H1 (cell line): ENCODE data around the gene ADCK2. TPM values are rescaled to one million over a fixed set of nuclear protein-coding genes. Genes with fewer than 3 reads are reported as not detected.

Source experiments
- CTCF ChIA-PET: fragments of 300-600 bp; sonication (Branson Sonifier 250); formaldehyde crosslinking; loops from one replicate; lab custom pipeline; 2021; ENCODE audit not compliant: partially characterized antibody; lab: Charles Lee
- POLR2A ChIA-PET: fragments of 300-600 bp; sonication (Branson Sonifier 250); formaldehyde crosslinking; loops from one replicate; lab custom pipeline; 2021; ENCODE audit warnings: inconsistent platforms; ENCODE audit not compliant: partially characterized antibody; lab: Charles Lee
- DNase-seq, 2 experiments: peaks; one replicate each; pipeline versions ENCODE4 v3.0.0 to v3.0.0-alpha.2; 2010 to 2022; ENCODE audit warnings: low spot score in 2 of 2, low read depth in 1 of 2, mixed read lengths in 1 of 2
- FAIRE-seq: peaks from 2 replicates; lab custom pipeline; 2011; peaks lifted over from hg19 to GRCh38; lab: Jason Lieb, UNC
- H2AFZ ChIP-seq: 2 replicates; pipeline ENCODE4 v1.8.1; 2012; ENCODE audit warnings: low read length, inconsistent platforms
- H2AK5ac ChIP-seq: 2 replicates; pipeline ENCODE4 v1.6.1; 2013; ENCODE audit warnings: low read depth, low read length
- H2BK120ac ChIP-seq: replicated peaks from 2 replicates; pipeline ENCODE3; 2013; ENCODE audit warnings: low read depth, low read length, inconsistent platforms
- H2BK12ac ChIP-seq: 2 replicates; pipeline ENCODE4 v1.6.1; 2013; ENCODE audit warnings: low read depth, low read length
- H2BK15ac ChIP-seq: 2 replicates; pipeline ENCODE4 v1.6.1; 2013; ENCODE audit warnings: low read length
- H2BK20ac ChIP-seq: 2 replicates; pipeline ENCODE4 v1.6.1; 2013; ENCODE audit warnings: low read length
- H2BK5ac ChIP-seq: 2 replicates; pipeline ENCODE4 v1.6.1; 2013; ENCODE audit warnings: low read depth, low read length
- H3K14ac ChIP-seq: 2 replicates; pipeline ENCODE4 v1.6.1; 2013; ENCODE audit warnings: inconsistent platforms; ENCODE audit not compliant: insufficient read length
- H3K18ac ChIP-seq: 2 replicates; pipeline ENCODE4 v1.6.1; 2013; ENCODE audit warnings: low read length; ENCODE audit errors: extremely low read depth
- H3K23ac ChIP-seq: 2 replicates; pipeline ENCODE4 v1.6.1; 2013; ENCODE audit warnings: inconsistent platforms; ENCODE audit not compliant: insufficient read length
- H3K23me2 ChIP-seq: 2 replicates; pipeline ENCODE4 v1.6.1; 2013; ENCODE audit warnings: low read depth, low read length
- H3K27ac ChIP-seq: 2 replicates; pipeline ENCODE4 v1.6.1; 2011; ENCODE audit warnings: low read depth, low read length, inconsistent platforms
- H3K27me3 ChIP-seq, 4 experiments: replicated peaks in 1 of 4; 1 replicate in 1 of 4; 2 replicates in 3 of 4; pipeline versions ENCODE4 v1.6.1 to v1.8.1; 2011 to 2013; ENCODE audit warnings: low read length in 3 of 4, mild to moderate bottlenecking in 3 of 4, inconsistent platforms in 2 of 4, mixed read lengths in 2 of 4, moderate library complexity in 1 of 4; ENCODE audit not compliant: control insufficient read depth in 3 of 4, insufficient read depth in 3 of 4; ENCODE audit errors: extremely low read depth in 1 of 4
- H3K36me3 ChIP-seq, 4 experiments: 2 replicates each; pipeline versions ENCODE4 v1.6.1 to v1.8.1; 2011 to 2013; ENCODE audit warnings: mild to moderate bottlenecking in 4 of 4, low read length in 3 of 4, moderate library complexity in 2 of 4, control low read depth in 1 of 4, inconsistent platforms in 1 of 4; ENCODE audit not compliant: insufficient read depth in 4 of 4, control insufficient read depth in 2 of 4
- H3K4ac ChIP-seq: replicated peaks from 2 replicates; pipeline ENCODE3; 2013; ENCODE audit warnings: low read length, low read depth, mixed read lengths, inconsistent platforms; ENCODE audit not compliant: insufficient read length
- H3K4me1 ChIP-seq, 4 experiments: replicated peaks in 1 of 4; 1 replicate in 1 of 4; 2 replicates in 3 of 4; pipeline versions ENCODE4 v1.6.1 to v1.8.1; 2011 to 2013; ENCODE audit warnings: low read length in 3 of 4, inconsistent platforms in 2 of 4, mixed read lengths in 1 of 4; ENCODE audit not compliant: insufficient read depth in 4 of 4, control insufficient read depth in 3 of 4
- H3K4me2 ChIP-seq, 2 experiments: 2 replicates each; pipeline versions ENCODE4 v1.6.1 to v1.8.1; 2011 to 2013; ENCODE audit warnings: low read depth in 2 of 2, low read length in 2 of 2, control low read depth in 1 of 2, inconsistent platforms in 1 of 2, mild to moderate bottlenecking in 1 of 2; ENCODE audit not compliant: insufficient read depth in 1 of 2
- H3K4me3 ChIP-seq, 4 experiments: fragments of 200-600, 300-600 bp in 1 of 4; sonication (generic), shearing (Covaris generic), sonication (Bioruptor Twin) in 1 of 4; 2 replicates each; pipeline versions ENCODE4 v1.5.1 to v1.8.1; 2011 to 2016; ENCODE audit warnings: low read length in 4 of 4, low read depth in 3 of 4, control low read depth in 2 of 4, inconsistent platforms in 2 of 4, mild to moderate bottlenecking in 2 of 4, mixed read lengths in 1 of 4, moderate library complexity in 1 of 4; ENCODE audit not compliant: insufficient read depth in 2 of 4; ENCODE audit errors: extremely low read depth in 1 of 4
- H3K56ac ChIP-seq: replicated peaks from 2 replicates; pipeline ENCODE3; 2013; ENCODE audit warnings: low read depth, mild to moderate bottlenecking, mixed read lengths, low read length, inconsistent platforms; ENCODE audit not compliant: insufficient read length
- H3K79me1 ChIP-seq: 2 replicates; pipeline ENCODE4 v1.6.1; 2013; ENCODE audit warnings: low read depth, low read length, control low read depth
- H3K79me2 ChIP-seq, 2 experiments: 2 replicates each; pipeline versions ENCODE4 v1.6.1 to v1.8.1; 2012 to 2013; ENCODE audit warnings: low read length in 2 of 2, mild to moderate bottlenecking in 2 of 2, inconsistent platforms in 1 of 2; ENCODE audit not compliant: insufficient read depth in 2 of 2, control insufficient read depth in 1 of 2
- H3K9ac ChIP-seq, 4 experiments: replicated peaks in 1 of 4; 1 replicate in 1 of 4; 2 replicates in 3 of 4; pipeline versions ENCODE4 v1.6.1 to v1.8.1; 2011 to 2013; ENCODE audit warnings: low read depth in 3 of 4, low read length in 3 of 4, control low read depth in 2 of 4, mild to moderate bottlenecking in 2 of 4, moderate library complexity in 2 of 4, inconsistent platforms in 1 of 4; ENCODE audit errors: extremely low read depth in 1 of 4
- H3K9me3 ChIP-seq, 2 experiments: 2 replicates each; pipeline versions ENCODE4 v1.6.1 to v1.8.1; 2012 to 2013; ENCODE audit warnings: mild to moderate bottlenecking in 2 of 2, moderate library complexity in 2 of 2, control low read depth in 1 of 2, inconsistent platforms in 1 of 2, low read depth in 1 of 2, low read length in 1 of 2, mixed read lengths in 1 of 2; ENCODE audit not compliant: insufficient read depth in 2 of 2
- H4K20me1 ChIP-seq, 2 experiments: replicated peaks in 1 of 2; 2 replicates each; pipeline versions ENCODE3 to v1.8.1; 2011 to 2013; ENCODE audit warnings: inconsistent platforms in 2 of 2, low read length in 2 of 2, mild to moderate bottlenecking in 1 of 2; ENCODE audit not compliant: insufficient read depth in 2 of 2, control insufficient read depth in 1 of 2
- H4K5ac ChIP-seq: 2 replicates; pipeline ENCODE4 v1.6.1; 2013; ENCODE audit warnings: low read length, low read depth, mixed read lengths, inconsistent platforms; ENCODE audit not compliant: insufficient read length
- H4K8ac ChIP-seq: 2 replicates; pipeline ENCODE4 v1.8.0; 2013; ENCODE audit warnings: mild to moderate bottlenecking, moderate library complexity, low read length, inconsistent platforms; ENCODE audit not compliant: insufficient read depth; ENCODE audit errors: extremely low read depth
- H4K91ac ChIP-seq: replicated peaks from 2 replicates; pipeline ENCODE3; 2013; ENCODE audit warnings: low read length, mixed read lengths, inconsistent platforms; ENCODE audit not compliant: insufficient read length
- ASH2L ChIP-seq: fragments of 200-600, 300-600 bp; sonication (generic); IDR thresholded peaks from one replicate; pipeline ENCODE4 v1.7.1; 2017; ENCODE audit warnings: low read length
- BCL11A ChIP-seq, 2 experiments: IDR thresholded peaks; one replicate each; pipeline ENCODE4 v1.6.1; 2011; ENCODE audit warnings: low read depth in 2 of 2, low read length in 2 of 2, mild to moderate bottlenecking in 2 of 2
- BRCA1 ChIP-seq: IDR thresholded peaks from 2 replicates; pipeline ENCODE4 v1.6.1; 2012; ENCODE audit warnings: low read depth, low read length, improper control_type of control experiment
- EGR1 ChIP-seq: IDR thresholded peaks from 2 replicates; pipeline ENCODE4 v1.6.1; 2011; ENCODE audit warnings: low read depth, low read length, borderline replicate concordance
- EP300 ChIP-seq, 2 experiments: IDR thresholded peaks; 1 replicate in 1 of 2; 2 replicates in 1 of 2; pipeline ENCODE4 v1.6.1; 2011 to 2012; ENCODE audit warnings: low read depth in 2 of 2, low read length in 2 of 2, mild to moderate bottlenecking in 2 of 2, borderline replicate concordance in 1 of 2, inconsistent platforms in 1 of 2, moderate library complexity in 1 of 2
- GTF2F1 ChIP-seq: IDR thresholded peaks from 2 replicates; pipeline ENCODE4 v1.6.1; 2012; ENCODE audit warnings: low read depth, low read length, improper control_type of control experiment, borderline replicate concordance
- HDAC2 ChIP-seq, 2 experiments: fragments of 300-600 bp in 1 of 2; sonication (generic) in 1 of 2; IDR thresholded peaks; 2 replicates each; pipeline ENCODE4 v1.6.1; 2011 to 2012; ENCODE audit warnings: low read depth in 2 of 2, low read length in 2 of 2, mild to moderate bottlenecking in 2 of 2, moderate library complexity in 2 of 2, borderline replicate concordance in 1 of 2, inconsistent platforms in 1 of 2
- JUND ChIP-seq: IDR thresholded peaks from 2 replicates; pipeline ENCODE4 v1.6.1; 2011; ENCODE audit warnings: mild to moderate bottlenecking, improper control_type of control experiment, low read length
- NRF1 ChIP-seq: IDR thresholded peaks from 2 replicates; pipeline ENCODE4 v1.6.1; 2011; ENCODE audit warnings: mild to moderate bottlenecking, low read depth, low read length, improper control_type of control experiment
- RAD21 ChIP-seq, 2 experiments: IDR thresholded peaks in 1 of 2; conservative IDR thresholded peaks in 1 of 2; 2 replicates each; pipeline ENCODE4 v1.6.1; 2011; ENCODE audit warnings: low read depth in 2 of 2, low read length in 2 of 2, improper control_type of control experiment in 1 of 2, inconsistent platforms in 1 of 2, mild to moderate bottlenecking in 1 of 2, moderate library complexity in 1 of 2
- RXRA ChIP-seq: IDR thresholded peaks from 2 replicates; pipeline ENCODE4 v1.6.1; 2011; ENCODE audit warnings: low read depth, mild to moderate bottlenecking, low read length, moderate library complexity; ENCODE audit not compliant: insufficient read depth
- YY1 ChIP-seq: IDR thresholded peaks from 2 replicates; pipeline ENCODE4 v1.6.1; 2011; ENCODE audit warnings: low read depth, mild to moderate bottlenecking, low read length
- WGBS, 2 experiments: shearing (Covaris generic) in 1 of 2; methylation state at CpG; one replicate each; pipeline versions ENCODE4 v1.1.6 to v1.1.7; 2013 to 2015; ENCODE audit warnings: low lambda C conversion rate in 2 of 2, mixed read lengths in 2 of 2, inconsistent platforms in 1 of 2, low coverage in 1 of 2, missing lambda C conversion rate in 1 of 2; ENCODE audit not compliant: insufficient replicate concordance in 2 of 2, insufficient coverage in 1 of 2, insufficient read length in 1 of 2; ENCODE audit errors: extremely low coverage in 1 of 2, missing lambda C conversion rate in 1 of 2; 5-methylcytosine and 5-hydroxymethylcytosine counted together
- polyA plus RNA-seq, 7 experiments: library from polyadenylated mRNA; depleted of rRNA in 3 of 7; stranded (reverse) in 5 of 7; unstranded in 2 of 7; fragments of >200 nt in 5 of 7; fragments of 200-250 nt in 2 of 7; gene quantifications; 1 replicate in 5 of 7; 2 replicates in 1 of 7; 4 replicates in 1 of 7; pipeline versions ENCODE4 v1.2.1 to v1.2.3, GENCODE V29; 2011 to 2013; ENCODE audit warnings: missing spikeins in 2 of 7, mixed read lengths in 2 of 7
- total RNA-seq: library from RNA; stranded (reverse); fragmentation: NEBNext Ultra II Directional; extraction: Animal tissue kit (Norgen Biotek cat#: 25700); gene quantifications from 2 replicates; pipeline ENCODE4 v1.2.1, GENCODE V29; 2021

Gene ADCK2
- total and polyA plus RNA-seq, 2 of the 8 experiments (the other 6 are each of a cell fraction or from before 2014, with no cell fraction given) = 6.9 to 11.7 TPM

DNA sequence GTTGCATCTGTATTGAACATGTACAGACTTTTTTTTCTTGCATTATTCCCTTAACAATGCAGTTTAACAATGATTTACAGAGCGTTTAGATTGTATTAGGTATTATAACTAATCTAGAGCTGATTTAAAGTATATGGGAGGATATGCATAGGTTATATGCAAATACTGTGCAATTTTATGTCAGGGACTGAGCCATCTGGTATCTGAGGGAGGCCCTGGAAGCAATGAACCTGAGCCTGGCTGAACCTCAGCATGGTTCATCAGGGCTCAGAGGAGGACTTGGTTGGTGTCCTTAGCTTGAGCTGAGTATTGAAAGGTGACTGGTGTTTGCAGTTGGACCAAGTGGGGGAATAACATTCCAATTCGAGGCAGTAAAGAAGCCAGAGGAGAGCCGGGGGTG lies 4.8 kb downstream of the ADCK2 start:
- H3K23ac ChIP-seq = no peak overlapping the region
- TF ChIP-seq YY1 = no peak
- TF ChIP-seq HDAC2 (IDR thresholded peaks at IDR 0.05; ENCODE audit: borderline replicate concordance in 1 of 2, low read depth in 2 of 2, low read length in 2 of 2) = no peak
- TF ChIP-seq ASH2L = no peak
- TF ChIP-seq RAD21 (IDR thresholded peaks at IDR 0.05 in 1 of 2, conservative IDR thresholded peaks at IDR 0.05 in 1 of 2; ENCODE audit: low read depth in 2 of 2, low read length in 2 of 2) = no peak
- TF ChIP-seq EP300 (IDR thresholded peaks at IDR 0.05; ENCODE audit: borderline replicate concordance in 1 of 2, low read depth in 2 of 2, low read length in 2 of 2) = no peak
- no peak for TF ChIP-seq NRF1
- no peak for TF ChIP-seq BRCA1
- TF ChIP-seq RXRA = no peak
- no peak for TF ChIP-seq GTF2F1
- TF ChIP-seq BCL11A (IDR thresholded peaks at IDR 0.05; ENCODE audit: low read depth in 2 of 2, low read length in 2 of 2) = no peak
- TF ChIP-seq JUND = no peak
- no peak for TF ChIP-seq EGR1

More for the DNA sequence above, 4.8 kb downstream of the ADCK2 start:
- Histone ChIP-seq H3K4me3 (no peak overlapping the region), H3K4me2 (no peak overlapping the region), H3K9ac (no peak overlapping the region), H2BK5ac (no peak overlapping the region), H2AFZ (no peak overlapping the region), H3K27ac (no peak overlapping the region), H3K79me2 (no peaks in the 10 kb centered on the region), H3K56ac (no peak overlapping the region), H4K5ac (no peak overlapping the region), H2BK15ac (no peak overlapping the region), H2BK120ac (no peak overlapping the region), H2BK20ac (no peak overlapping the region), H4K20me1 (no peaks in the 10 kb centered on the region), H3K23me2 (peaks cover 5% of the 10 kb centered on the region; the same call in 1 of the 2 replicates), H3K27me3 (peaks cover 0 to 8% (median 2%) of the 10 kb centered on the region in 4 experiments; a peak in 3 of 7 replicates), H3K18ac (no peak overlapping the region), H2BK12ac (no peak overlapping the region), H3K4ac (no peak overlapping the region), H3K4me1 (no peaks in the 10 kb centered on the region; a peak in 3 of 7 replicates), H4K91ac (no peak overlapping the region), H2AK5ac (no peak overlapping the region), H3K79me1 (no peaks in the 10 kb centered on the region), H3K9me3 (no peaks in the 10 kb centered on the region), H3K14ac (no peak overlapping the region), H3K36me3 (no peaks in the 10 kb centered on the region), H4K8ac (no peak overlapping the region)
- FAIRE-seq = no peak
- CTCF ChIA-PET = interaction anchor here (0.9 to 4.5 kb wide), 4 partner anchors 8 to 332 kb away, joined by 3 to 38 read pairs (median 13); no protein-coding TSS in a partner anchor
- 91% methylated on average over 3 of the region's 3 CpGs; no CpG with 5 or more reads in 1 of the 2 experiments for WGBS, 2 experiments
- POLR2A ChIA-PET = no interaction called here
- DNase-seq = no peak
